ENCODE data around the gene DCC.

The DCC gene

DNA sequence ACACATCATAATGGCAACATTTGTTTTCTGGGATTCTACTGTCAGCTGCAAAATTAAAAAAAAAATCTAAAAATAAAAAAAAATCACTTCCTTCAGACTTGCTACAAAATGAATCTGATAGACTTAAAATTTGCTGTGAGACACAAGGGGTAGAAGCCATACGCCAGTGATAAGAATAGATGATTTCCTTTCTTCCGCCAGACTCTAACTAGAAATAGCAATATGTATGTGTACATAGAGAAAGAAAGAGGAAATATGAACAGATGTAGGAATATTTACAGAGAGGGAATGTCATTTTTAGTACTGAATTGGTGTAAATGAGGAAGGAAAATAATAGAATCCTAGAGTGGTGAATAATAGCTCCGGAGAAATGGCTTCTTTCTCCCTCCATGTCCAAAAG, 574.2 kb downstream of the DCC start:
- no peak for DNase-seq (ENCODE audit: low read depth)

DNA sequence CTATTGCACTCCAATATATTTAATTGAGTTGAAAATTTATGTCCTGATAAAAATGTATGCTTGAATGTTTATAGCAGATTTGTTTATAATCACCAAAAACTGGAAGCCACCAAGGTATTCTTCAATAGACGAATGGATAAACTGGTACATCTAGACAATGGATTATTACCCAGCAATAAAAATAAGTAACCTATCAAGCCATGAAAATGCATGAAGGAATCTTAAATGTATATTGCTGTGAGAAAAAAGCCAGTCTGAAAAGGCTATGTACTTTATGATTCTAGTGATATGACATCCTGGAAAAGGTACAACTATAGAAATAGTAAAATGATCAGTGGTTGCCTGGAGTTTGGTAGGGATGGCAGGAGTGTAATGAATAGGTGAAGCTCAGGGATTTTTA, 580.7 kb downstream of the DCC start:
- no peak for DNase-seq (ENCODE audit: low read depth)

DNA sequence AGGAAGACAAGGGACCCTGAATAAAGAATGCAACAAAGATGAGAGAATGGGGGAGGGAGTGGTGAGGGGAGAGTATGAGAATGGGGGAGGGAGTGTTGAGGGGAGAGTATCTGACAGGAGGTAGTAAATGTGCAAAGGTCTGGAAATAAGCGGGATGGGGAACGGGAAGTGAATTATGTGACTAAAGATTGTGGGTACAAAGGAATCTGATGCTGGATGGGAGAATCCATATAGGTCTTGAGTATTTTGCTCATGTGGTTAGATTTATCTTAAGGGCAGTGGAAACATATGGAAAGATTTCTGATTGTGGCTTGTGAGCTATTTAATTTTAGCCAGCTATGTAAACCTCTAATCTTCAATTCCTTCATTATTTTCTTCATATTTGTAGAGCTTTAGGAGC, 593.4 kb downstream of the DCC start:
- no peak for DNase-seq (ENCODE audit: low read depth)

DNA sequence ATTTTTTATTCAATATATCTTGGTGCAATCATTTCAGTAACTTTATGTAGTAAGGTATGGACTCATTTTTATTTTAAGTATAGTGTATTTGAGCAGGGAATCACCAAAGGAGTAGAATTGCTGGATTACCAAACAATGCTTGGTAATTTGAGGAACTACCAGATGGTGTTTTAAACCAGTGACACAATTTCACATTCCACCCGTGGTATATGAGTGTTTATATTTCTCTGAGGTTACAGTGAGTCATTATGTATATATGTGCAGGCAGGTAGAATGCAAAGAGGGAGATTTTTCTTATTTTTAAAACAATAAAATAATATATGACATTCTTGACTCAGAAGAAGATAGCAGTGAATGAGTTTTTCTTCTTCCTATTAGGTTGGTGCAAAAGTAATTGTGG, 596.9 kb downstream of the DCC start:
- no peak for DNase-seq (ENCODE audit: low read depth)

DNA sequence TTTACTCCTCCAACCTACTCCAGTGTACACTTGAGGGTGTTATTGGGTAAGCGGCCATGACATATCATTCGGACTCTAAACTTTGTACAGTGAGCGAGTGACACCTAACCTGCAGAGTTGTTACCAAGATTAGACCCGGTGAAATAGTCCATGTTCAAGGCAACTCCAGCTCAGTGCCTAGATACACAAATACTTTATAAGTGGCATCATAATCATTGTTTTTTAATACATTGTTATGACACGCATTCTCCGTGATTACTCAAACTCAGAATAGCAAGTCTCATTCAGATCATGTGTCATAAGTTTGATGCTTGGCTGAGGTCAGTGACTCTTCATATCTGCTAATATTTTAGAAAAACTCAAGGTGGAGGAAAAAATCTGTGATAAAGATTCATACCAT, 597.8 kb downstream of the DCC start:
- DNase-seq (ENCODE audit: low read depth), result no peak

DNA sequence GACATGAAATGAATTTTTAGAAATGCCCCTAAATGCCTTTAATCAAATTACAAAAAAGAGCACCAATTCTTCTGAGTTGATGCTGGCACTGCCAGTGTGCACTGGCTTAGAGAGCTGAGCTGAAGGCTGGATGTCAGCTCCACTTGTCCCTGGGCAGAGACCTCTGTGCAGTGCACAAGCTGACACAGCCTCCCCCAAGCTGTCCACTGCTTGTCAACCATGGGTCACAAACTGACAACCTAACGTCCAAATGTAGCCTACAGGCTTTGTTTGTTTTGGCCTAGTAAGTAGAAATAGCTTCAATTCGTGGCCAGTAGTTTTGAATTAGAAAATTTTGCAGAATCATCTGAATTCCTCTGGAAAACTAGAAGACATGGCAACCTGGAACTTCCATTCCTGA, 605.6 kb downstream of the DCC start:
- DNase-seq (ENCODE audit: low read depth), result no peak

DNA sequence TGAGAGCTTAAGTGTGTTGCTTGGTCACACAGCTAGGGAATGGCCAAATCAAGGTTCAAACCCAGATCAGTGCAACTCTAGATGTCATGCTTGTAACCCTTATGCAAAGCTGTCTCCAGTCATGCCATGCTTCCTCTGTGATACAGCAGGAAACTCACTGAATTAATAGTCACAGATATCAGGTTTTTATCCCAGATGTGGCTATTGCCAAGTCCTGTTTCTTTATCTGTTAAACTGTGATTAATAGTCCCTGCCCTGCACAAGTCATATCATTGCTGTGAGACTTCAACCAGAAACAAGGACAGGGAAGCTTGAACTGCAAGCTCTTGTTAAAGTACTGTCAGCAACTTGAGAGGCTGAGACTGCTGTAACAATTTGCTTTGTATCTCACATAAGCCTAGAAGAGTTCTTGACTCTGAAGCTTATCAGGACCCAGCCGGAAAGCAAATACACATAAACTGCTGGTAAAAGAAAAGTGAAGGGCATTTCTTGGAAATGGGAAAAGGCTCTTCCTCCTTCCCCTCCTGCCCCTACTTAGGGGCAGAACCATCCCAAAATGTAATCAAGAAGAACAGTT, 609.0 kb downstream of the DCC start:
- DNase-seq (ENCODE audit: low read depth), result no peak

DNA sequence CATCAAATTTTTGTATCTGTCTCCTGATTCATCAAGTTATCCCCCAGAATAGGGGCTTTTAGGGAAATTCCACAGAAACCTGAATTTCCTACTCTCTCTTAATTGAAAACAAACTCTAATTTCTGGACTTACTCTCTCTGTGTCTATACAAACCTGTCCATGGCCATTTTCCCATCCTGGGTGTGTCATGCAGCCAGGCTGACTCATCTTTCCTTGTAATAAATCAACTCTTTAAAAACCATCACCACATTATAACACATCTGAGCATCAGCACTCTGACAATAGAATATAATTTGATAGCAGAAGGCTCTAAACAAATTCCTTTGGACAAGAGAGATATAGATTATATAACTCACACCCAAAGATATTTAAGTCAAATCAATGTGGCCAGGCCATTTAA, 610.2 kb downstream of the DCC start:
- DNase-seq (ENCODE audit: low read depth), result no peak

DNA sequence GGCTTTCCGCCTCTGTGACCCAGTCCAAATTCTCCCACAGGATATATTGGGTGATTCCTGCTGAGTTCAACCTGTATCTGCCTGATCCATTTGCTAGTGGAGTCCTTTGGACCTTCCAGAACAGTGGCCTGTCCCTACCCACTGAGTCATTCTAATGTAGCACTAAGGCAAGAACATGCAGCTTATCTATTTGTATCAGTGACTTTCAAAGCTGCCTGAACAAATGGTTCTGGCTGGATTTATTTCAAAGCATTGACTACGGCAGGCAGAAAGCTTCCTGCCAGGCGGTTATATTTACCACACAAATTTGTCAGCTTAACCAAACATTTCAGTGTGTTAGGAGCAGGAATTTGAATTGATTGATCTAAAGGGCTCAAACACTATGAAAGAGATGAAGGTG, 613.4 kb downstream of the DCC start:
- no peak for DNase-seq (ENCODE audit: low read depth)

DNA sequence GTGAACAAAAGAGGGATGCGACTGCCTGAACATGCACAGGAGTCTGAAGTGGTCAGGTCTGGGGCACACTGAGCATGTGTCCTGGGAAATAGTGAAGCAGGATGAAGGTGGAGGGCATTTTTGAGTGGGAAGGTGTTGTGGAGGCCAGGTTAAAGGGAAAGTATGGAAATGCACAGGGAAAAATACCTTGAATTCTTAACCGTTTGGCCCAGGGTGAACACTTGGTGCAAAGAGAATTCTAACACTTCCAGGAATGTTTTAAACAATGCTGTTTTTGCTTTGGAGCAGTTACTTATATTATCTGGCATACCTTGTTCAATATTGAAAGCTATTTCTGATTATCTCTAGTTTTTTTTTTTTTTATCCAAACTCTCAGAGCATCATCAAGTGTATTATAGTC, 623.5 kb downstream of the DCC start:
- no peak for DNase-seq (ENCODE audit: low read depth)

DNA sequence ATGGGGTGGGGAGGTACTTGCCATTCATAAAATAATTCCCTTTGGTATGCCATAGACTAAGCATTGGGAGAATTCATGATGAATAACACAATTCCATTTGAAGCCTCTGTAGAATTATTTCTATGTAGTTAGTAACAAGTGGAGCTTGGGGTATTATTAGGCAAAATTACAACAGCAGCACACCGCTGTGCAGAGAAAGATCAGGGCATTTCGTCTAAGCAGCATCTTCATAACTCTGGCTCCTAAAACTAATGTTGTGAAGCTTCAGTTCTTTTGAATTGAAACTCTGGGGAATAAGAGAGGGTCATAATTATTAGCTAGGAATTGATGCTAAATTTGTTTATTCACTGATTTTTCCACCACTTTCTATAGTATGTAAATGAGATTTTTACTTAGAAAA, 630.7 kb downstream of the DCC start:
- no peak for DNase-seq (ENCODE audit: low read depth)

DNA sequence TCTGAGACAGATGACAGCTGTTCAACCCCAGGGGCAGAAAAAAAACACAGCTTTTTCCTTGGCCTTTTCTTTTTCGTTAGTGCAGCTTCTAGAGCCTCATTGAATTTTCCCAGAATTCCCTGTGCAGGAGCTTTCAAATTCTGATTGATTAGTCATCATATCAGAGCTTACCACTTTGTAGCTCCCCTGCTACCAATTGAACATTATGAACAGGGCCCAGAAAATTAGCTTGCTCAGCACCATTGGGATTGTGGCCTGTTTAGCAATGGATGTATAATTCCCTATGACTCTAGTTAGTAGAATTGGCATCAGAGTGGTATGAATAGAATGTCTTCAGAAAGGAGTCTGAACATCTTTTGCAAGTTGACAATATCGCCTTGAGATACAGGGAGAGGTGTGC, 631.1 kb downstream of the DCC start:
- no peak for DNase-seq (ENCODE audit: low read depth)

DNA sequence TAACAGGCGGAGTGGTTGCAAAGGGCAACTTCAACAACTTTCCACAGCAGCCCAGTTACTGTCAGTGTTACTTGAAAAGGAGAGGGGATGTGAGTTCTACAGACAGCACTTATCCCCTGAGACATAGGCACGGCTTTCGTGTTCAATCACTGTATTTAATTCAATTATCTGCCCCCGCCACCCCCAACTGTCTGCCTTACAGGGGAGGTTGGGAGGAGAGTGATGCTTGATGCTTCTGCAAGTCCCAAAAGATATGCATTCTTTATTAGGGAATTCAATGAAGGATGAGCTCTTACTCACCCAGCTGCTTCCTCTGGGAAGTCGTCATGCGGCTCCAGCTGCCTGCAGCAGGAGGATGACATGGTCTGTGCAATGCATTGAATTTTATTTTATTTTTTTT, 639.9 kb downstream of the DCC start:
- DNase-seq (ENCODE audit: low read depth), result no peak

DNA sequence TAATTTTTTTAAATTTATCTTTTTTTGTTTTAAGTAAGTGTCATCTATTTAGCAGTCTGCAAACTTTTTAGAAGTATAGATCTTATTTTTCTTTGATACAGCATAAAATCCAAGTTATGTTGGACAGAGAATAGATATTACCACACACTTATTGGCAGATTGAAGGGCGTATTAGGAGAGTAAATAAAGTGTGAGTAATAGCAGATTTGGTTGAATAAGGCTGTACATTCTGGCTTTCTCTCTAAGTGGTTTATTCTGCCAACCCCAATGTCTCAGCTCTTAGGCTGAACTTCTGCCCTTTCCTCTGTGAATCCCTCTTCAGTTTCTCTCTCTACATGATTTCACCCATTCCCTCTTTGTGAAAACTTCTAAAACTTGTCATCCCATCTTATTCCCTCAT, 651.2 kb downstream of the DCC start:
- no peak for DNase-seq (ENCODE audit: low read depth)

DNA sequence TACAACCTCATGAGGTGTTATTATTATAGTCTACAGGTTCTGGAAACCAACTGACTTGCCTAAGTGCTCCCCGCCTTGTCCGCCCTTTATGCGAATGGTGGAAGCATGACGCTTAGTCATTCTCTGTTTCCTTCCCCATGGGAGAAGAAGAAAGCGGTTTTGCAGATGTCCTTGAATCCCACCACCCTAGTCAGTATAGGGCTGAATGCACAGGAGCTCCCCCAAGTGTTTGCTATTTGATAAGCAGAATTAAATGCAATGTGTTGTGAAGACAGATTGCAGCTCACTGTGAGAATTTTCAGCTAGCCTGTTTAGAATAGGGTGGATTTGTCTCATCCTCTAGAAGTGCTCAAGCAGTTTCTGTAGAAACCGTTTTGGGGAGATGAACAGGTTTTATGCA, 652.0 kb downstream of the DCC start:
- no peak for DNase-seq (ENCODE audit: low read depth)

DNA sequence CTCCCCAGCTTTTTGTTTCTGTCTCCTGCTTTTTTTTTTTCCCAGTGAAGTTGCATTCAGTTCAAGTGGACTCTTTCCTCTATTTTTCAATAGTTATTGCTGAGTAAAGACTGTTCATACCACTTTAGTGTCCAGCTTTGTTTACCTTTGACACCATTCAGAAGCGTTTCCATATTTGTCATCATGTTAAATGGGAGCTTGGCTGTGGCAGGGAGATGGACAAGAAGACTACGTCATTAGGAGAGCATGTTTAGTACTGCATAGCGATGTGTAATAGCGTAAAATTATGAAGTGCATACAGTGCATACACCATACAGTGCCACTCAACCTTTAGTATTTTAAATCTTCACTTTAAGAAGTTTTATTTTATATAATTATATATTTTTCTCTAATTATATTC, 655.9 kb downstream of the DCC start:
- DNase-seq (ENCODE audit: low read depth), result no peak

DNA sequence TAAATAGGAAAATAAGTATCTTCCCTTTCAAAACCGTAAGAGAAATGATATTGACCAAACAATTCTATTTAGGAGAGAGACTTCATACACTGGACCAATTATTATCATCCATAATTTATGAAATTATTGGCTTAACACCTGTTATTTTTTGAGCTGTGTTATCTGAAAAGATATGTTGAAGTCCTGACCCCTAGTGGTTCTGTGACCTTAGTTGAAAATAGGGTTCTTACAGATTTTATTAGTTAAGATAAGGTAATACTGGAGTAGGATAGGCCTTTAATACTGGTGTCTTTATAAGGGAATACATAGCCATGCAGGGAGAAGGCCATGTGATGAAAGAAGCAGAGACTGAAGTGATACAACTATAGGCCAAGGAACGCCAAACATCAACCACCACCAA, 659.6 kb downstream of the DCC start:
- DNase-seq (ENCODE audit: low read depth), result no peak

DNA sequence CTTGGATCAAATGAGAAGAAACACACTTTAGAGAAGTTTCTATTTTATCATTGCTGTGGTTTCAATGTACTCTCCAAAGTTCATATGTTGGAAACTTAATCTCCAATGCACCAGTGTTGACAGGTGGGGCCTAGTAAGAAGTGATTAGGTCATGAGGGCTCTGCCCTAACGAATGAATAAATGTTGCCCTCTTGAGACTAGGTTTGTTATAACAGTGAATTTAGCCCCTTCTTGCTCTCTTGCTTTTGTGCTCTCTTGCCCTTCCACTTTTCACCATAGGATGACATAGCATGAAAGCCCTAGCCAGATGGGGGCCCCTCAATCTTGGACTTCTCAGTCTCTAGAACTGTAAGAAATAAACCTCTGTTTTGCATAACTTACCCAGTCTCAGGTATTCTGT, 664.8 kb downstream of the DCC start:
- no peak for DNase-seq (ENCODE audit: low read depth)

DNA sequence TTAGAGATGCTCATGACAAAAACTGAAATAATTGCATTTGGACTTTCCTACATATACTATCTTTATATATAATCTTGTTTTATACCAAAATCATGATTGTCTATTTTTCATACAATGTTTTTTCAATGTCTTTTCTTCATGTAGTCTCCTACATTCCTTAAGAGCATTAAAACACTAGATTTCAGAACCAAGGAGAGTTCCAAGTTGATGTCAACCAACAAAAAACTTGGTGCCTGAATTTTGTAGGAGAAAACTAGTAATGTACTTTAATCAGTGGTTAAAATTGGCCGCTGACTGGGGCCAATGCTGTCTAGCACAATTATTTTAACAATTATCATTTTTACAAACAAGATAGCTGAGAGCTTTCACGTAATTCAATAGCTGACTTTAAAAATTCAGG, 678.8 kb downstream of the DCC start:
- no peak for DNase-seq (ENCODE audit: low read depth)

DNA sequence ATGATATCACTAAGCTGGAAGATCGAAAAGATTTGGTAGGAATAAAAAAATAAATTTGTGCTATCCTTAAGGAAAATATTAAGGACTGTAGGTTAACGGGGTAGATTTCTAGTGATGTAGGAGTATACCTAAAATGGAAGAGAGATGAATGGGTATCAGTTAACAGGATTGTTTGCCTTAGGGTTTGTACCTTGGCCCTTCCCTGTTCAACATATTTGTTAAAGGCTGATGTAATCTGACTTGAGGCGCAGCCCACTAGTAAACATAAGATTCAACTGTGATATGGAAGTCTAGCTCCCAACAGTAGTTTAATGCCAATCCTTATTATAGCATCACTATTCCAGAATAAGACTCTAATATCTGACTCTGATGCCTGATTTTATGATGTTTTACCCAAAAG, 685.2 kb downstream of the DCC start:
- no peak for DNase-seq (ENCODE audit: low read depth)

DNA sequence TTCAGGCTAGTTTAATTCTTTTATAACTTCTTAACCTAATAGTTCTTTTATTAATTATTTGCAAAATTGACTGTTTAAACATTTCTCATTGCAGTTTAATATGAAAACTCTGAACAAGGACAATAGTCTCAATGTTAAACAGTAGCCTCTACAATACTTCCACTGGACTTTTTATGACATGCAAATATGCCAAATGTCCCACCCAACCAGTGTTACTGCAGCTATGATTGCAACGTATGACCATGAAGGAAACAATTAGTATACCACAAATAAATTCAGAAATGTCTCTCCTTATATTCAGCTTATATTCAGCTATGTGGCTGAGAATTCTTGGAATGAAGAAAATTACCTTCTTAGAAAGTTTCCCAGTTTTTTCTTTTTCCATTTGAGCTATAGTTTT, 688.6 kb downstream of the DCC start:
- DNase-seq (ENCODE audit: low read depth), result no peak

DNA sequence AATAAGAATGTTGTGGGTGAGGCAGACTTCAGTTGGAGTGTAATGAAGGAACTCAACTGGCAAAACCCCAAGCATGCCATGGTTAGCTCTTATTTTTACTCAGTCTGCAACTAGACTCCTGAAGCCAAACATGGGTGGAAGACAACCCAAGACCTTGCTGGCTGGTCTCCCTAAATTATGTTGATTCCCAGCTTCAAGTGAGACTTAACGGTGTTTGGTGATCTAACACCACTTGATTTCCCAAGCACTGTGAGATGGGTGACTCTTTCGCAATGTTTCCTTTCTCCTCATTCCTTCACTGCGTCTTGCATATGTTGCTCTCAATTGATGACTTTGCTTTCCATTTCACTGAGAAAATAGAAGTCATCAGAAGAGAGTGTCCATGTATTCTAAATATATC, 693.1 kb downstream of the DCC start:
- DNase-seq (ENCODE audit: low read depth), result no peak

DNA sequence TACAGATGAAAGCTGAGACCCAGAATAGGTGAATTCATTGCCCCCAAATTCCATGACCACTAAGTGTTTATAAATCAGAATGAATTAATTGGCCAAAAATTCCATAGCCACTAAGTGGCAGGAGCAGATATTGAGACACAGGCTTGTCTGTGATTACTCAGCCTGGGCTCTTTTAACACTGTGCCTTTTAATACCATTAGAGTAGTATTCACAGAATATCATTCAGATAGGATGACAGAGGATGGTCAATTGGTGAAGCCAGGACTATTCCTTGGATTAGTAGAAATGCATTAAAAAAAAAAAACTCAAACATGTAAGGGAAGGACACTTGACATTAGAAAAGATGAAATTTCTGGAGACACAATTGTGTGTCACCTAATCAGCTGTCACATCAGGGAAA, 698.6 kb downstream of the DCC start:
- DNase-seq (ENCODE audit: low read depth), result no peak

DNA sequence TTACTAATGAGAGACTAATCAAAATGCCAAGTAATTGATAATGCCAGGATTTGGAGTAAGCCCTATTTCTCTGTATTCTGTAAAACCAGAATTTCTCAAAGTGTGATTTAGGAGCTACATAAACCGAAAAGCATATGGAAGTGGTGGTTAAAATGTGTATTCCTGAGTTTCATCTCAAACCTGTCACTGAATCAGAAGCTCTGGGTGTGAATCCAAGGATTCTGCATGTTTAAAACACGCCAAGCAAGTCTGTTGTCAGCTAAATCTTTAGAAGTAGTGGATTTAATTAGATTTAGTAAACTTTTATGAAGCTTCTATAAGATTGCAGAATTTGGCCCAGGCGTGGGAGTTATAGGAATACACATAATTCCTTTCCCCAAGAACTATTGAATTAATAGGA, 700.3 kb downstream of the DCC start:
- no peak for DNase-seq (ENCODE audit: low read depth)

DNA sequence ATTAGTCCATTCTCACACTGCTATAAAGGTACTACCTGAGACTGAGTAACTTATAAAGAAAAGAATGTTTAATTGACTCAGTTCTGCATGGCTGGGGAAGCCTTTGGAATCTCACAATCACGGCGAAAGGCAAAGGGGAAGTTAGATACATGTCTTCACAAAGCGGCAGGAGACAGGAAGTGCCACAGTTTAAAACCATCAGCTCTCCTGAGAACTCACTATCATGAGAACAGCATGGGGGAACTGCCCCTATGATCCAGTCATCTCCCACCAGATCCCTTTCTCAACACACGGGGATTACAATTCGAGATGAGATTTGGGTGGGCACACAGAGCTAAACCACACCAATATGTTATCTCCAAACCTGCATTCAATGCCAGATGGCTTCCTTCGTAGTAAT, 716.1 kb downstream of the DCC start:
- no peak for DNase-seq (ENCODE audit: low read depth)

All from activated T-cell treated with anti-CD3 and anti-CD28 coated beads for 1 hour (primary cell).